GM12878 (cell line): ENCODE results near the gene NEURL3. TPM values are rescaled to one million over a fixed set of nuclear protein-coding genes. Genes with fewer than 3 reads are reported as not detected.

ENCODE experiments used
- BACH1 ChIP-seq: fragments of 450-650 bp; IDR thresholded peaks from 2 replicates; pipeline ENCODE4 v1.6.1; 2017; ENCODE audit warnings: mild to moderate bottlenecking, borderline replicate concordance
- CBX3 ChIP-seq: fragments of 200-600 bp; sonication (generic); IDR thresholded peaks from 2 replicates; pipeline ENCODE4 v1.6.1; 2016; ENCODE audit warnings: low read depth, borderline replicate concordance
- EP300 ChIP-seq, 2 experiments: fragments of 150-350 bp in 1 of 2; IDR thresholded peaks; 2 replicates each; pipeline ENCODE4 v1.6.1; 2011 to 2012; ENCODE audit warnings: low read depth in 2 of 2, low read length in 2 of 2, borderline replicate concordance in 1 of 2, improper control_type of control experiment in 1 of 2, inconsistent platforms in 1 of 2; ENCODE audit not compliant: control insufficient read depth in 1 of 2
- POLR2AphosphoS2 ChIP-seq: IDR thresholded peaks from 2 replicates; pipeline ENCODE4 v1.6.1; 2011; ENCODE audit warnings: low read depth, mild to moderate bottlenecking, low read length, improper control_type of control experiment, moderate library complexity
- RAD21 ChIP-seq: IDR thresholded peaks from 2 replicates; pipeline ENCODE4 v1.6.1; 2011; ENCODE audit warnings: mild to moderate bottlenecking, low read depth, low read length, moderate library complexity; ENCODE audit not compliant: insufficient read depth
- SRF ChIP-seq, 2 experiments: IDR thresholded peaks; 2 replicates each; pipeline ENCODE4 v1.6.1; 2011; ENCODE audit warnings: low read depth in 2 of 2, low read length in 2 of 2, mild to moderate bottlenecking in 1 of 2, moderate library complexity in 1 of 2
- STAT1 ChIP-seq: fragments of 450-650 bp; conservative IDR thresholded peaks from 2 replicates; pipeline ENCODE4 v1.6.1; 2014; ENCODE audit warnings: antibody characterized with exemption, mild to moderate bottlenecking
- STAT3 ChIP-seq: IDR thresholded peaks from 2 replicates; pipeline ENCODE4 v1.6.1; 2011; ENCODE audit warnings: low read depth, low read length, improper control_type of control experiment
- TCF12 ChIP-seq: IDR thresholded peaks from 2 replicates; pipeline ENCODE4 v1.6.1; 2011; ENCODE audit warnings: low read depth, mild to moderate bottlenecking, low read length
- polyA plus RNA-seq, 11 experiments: library from polyadenylated mRNA; depleted of rRNA in 4 of 11; unstranded in 6 of 11; stranded (reverse) in 5 of 11; fragments of >200 nt; fragmentation: Nextera tagmentation in 4 of 11; fragmentation: Illumina TruSeq in 1 of 11; extraction: Ambion mirVana in 4 of 11; extraction: Trizol in 1 of 11; gene quantifications; 1 replicate in 1 of 11; 2 replicates in 10 of 11; pipeline versions ENCODE4 v1.2.1 to v1.2.3, GENCODE V29; 2011 to 2016; ENCODE audit warnings: inconsistent platforms in 2 of 11, missing spikeins in 2 of 11, low read depth in 1 of 11
- total RNA-seq, 4 experiments: library from RNA; depleted of rRNA in 3 of 4; stranded (reverse); fragments of >200 nt in 3 of 4; fragmentation: Illumina TruSeq in 1 of 4; extraction: Trizol in 1 of 4; gene quantifications; 2 replicates each; pipeline versions ENCODE4 v1.2.1 to v1.2.3, GENCODE V29; 2013 to 2021
- TF ChIP-seq, protein P1 (sequence below): fragments of 450-650 bp; IDR thresholded peaks from 2 replicates; pipeline ENCODE4 v1.6.1; 2016; ENCODE audit warnings: mild to moderate bottlenecking
- TF ChIP-seq, protein P2 (sequence below): fragments of 450-650 bp; conservative IDR thresholded peaks from 2 replicates; pipeline ENCODE4 v1.6.1; 2017; ENCODE audit warnings: mild to moderate bottlenecking, moderate library complexity
- TF ChIP-seq, protein P3 (sequence below): fragments of 450-650 bp; IDR thresholded peaks from 2 replicates; pipeline ENCODE4 v1.6.1; 2017; ENCODE audit warnings: antibody characterized with exemption, mild to moderate bottlenecking, moderate library complexity
- TF ChIP-seq, protein P4 (sequence below): fragments of 450-650 bp; IDR thresholded peaks from 2 replicates; pipeline ENCODE4 v1.6.1; 2017; ENCODE audit warnings: mild to moderate bottlenecking, moderate library complexity
- TF ChIP-seq, protein P5 (sequence below): fragments of 450-650 bp; formaldehyde crosslinking; IDR thresholded peaks from 2 replicates; pipeline ENCODE4 v1.4.0; 2020; ENCODE audit warnings: mild to moderate bottlenecking, moderate library complexity

Gene NEURL3
- total and polyA plus RNA-seq, 10 of the 15 experiments (the other 5 are each of a cell fraction or from before 2014, with no cell fraction given), result 0.03 to 6.3 (median 0.47) TPM

DNA sequence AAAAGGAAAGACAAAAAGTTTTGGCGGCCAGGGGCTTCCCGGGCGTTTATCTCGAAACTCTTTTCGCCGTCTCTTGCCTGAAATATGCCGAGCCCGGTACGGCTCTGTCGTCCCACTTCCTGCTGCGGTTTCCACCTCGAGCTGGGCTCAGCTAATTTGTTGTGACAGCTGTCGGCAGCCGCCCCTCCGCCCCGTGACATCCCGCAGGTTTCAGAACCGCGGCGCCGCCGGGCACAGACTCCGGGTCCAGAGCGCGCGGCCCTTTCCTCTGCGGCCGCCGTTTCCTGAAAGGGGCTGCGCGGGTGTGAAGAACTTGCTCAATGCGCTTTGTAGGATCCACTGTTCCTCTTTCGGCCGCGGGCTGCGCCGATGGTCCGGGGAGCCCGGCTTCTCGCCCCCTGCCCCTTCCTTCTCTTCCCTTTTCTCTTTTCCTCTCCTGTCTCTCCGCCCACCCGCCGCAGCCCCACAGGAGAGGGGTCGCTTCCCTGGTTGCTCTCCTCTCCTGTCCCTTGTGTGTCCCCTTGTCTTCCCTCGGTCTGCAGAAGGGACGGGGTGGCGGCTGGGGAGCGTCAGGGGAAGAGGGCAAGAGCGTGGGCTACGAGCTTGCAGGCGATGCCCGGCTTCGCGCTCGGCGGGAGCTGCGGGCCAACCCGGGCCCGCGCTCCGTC lies 32.0 kb upstream of the NEURL3 start (continued):
- TF ChIP-seq CBX3 (no peak), BACH1 (peak; percentile 96), POLR2AphosphoS2 (no peak), STAT3 (no peak), RAD21 (no peak), TCF12 (peak; percentile 91), STAT1 (no peak), SRF (IDR thresholded peaks at IDR 0.05; ENCODE audit: low read depth in 2 of 2, low read length in 2 of 2) (no peak), EP300 (IDR thresholded peaks at IDR 0.05; ENCODE audit: borderline replicate concordance in 1 of 2, control insufficient read depth in 1 of 2, low read depth in 2 of 2, low read length in 2 of 2) (peak; percentile 53 to 70; a peak in 3 of 4 replicates)
- TF ChIP-seq, protein P1, sequence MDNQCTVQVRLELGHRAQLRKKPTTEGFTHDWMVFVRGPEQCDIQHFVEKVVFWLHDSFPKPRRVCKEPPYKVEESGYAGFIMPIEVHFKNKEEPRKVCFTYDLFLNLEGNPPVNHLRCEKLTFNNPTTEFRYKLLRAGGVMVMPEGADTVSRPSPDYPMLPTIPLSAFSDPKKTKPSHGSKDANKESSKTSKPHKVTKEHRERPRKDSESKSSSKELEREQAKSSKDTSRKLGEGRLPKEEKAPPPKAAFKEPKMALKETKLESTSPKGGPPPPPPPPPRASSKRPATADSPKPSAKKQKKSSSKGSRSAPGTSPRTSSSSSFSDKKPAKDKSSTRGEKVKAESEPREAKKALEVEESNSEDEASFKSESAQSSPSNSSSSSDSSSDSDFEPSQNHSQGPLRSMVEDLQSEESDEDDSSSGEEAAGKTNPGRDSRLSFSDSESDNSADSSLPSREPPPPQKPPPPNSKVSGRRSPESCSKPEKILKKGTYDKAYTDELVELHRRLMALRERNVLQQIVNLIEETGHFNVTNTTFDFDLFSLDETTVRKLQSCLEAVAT, result peak; percentile 87
- TF ChIP-seq, protein P2, sequence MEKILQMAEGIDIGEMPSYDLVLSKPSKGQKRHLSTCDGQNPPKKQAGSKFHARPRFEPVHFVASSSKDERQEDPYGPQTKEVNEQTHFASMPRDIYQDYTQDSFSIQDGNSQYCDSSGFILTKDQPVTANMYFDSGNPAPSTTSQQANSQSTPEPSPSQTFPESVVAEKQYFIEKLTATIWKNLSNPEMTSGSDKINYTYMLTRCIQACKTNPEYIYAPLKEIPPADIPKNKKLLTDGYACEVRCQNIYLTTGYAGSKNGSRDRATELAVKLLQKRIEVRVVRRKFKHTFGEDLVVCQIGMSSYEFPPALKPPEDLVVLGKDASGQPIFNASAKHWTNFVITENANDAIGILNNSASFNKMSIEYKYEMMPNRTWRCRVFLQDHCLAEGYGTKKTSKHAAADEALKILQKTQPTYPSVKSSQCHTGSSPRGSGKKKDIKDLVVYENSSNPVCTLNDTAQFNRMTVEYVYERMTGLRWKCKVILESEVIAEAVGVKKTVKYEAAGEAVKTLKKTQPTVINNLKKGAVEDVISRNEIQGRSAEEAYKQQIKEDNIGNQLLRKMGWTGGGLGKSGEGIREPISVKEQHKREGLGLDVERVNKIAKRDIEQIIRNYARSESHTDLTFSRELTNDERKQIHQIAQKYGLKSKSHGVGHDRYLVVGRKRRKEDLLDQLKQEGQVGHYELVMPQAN, result peak; percentile 59
- TF ChIP-seq, protein P3, sequence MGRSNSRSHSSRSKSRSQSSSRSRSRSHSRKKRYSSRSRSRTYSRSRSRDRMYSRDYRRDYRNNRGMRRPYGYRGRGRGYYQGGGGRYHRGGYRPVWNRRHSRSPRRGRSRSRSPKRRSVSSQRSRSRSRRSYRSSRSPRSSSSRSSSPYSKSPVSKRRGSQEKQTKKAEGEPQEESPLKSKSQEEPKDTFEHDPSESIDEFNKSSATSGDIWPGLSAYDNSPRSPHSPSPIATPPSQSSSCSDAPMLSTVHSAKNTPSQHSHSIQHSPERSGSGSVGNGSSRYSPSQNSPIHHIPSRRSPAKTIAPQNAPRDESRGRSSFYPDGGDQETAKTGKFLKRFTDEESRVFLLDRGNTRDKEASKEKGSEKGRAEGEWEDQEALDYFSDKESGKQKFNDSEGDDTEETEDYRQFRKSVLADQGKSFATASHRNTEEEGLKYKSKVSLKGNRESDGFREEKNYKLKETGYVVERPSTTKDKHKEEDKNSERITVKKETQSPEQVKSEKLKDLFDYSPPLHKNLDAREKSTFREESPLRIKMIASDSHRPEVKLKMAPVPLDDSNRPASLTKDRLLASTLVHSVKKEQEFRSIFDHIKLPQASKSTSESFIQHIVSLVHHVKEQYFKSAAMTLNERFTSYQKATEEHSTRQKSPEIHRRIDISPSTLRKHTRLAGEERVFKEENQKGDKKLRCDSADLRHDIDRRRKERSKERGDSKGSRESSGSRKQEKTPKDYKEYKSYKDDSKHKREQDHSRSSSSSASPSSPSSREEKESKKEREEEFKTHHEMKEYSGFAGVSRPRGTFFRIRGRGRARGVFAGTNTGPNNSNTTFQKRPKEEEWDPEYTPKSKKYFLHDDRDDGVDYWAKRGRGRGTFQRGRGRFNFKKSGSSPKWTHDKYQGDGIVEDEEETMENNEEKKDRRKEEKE, result no peak
- TF ChIP-seq, protein P4, sequence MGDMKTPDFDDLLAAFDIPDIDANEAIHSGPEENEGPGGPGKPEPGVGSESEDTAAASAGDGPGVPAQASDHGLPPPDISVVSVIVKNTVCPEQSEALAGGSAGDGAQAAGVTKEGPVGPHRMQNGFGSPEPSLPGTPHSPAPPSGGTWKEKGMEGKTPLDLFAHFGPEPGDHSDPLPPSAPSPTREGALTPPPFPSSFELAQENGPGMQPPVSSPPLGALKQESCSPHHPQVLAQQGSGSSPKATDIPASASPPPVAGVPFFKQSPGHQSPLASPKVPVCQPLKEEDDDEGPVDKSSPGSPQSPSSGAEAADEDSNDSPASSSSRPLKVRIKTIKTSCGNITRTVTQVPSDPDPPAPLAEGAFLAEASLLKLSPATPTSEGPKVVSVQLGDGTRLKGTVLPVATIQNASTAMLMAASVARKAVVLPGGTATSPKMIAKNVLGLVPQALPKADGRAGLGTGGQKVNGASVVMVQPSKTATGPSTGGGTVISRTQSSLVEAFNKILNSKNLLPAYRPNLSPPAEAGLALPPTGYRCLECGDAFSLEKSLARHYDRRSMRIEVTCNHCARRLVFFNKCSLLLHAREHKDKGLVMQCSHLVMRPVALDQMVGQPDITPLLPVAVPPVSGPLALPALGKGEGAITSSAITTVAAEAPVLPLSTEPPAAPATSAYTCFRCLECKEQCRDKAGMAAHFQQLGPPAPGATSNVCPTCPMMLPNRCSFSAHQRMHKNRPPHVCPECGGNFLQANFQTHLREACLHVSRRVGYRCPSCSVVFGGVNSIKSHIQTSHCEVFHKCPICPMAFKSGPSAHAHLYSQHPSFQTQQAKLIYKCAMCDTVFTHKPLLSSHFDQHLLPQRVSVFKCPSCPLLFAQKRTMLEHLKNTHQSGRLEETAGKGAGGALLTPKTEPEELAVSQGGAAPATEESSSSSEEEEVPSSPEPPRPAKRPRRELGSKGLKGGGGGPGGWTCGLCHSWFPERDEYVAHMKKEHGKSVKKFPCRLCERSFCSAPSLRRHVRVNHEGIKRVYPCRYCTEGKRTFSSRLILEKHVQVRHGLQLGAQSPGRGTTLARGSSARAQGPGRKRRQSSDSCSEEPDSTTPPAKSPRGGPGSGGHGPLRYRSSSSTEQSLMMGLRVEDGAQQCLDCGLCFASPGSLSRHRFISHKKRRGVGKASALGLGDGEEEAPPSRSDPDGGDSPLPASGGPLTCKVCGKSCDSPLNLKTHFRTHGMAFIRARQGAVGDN, result no peak
- TF ChIP-seq, protein P5, sequence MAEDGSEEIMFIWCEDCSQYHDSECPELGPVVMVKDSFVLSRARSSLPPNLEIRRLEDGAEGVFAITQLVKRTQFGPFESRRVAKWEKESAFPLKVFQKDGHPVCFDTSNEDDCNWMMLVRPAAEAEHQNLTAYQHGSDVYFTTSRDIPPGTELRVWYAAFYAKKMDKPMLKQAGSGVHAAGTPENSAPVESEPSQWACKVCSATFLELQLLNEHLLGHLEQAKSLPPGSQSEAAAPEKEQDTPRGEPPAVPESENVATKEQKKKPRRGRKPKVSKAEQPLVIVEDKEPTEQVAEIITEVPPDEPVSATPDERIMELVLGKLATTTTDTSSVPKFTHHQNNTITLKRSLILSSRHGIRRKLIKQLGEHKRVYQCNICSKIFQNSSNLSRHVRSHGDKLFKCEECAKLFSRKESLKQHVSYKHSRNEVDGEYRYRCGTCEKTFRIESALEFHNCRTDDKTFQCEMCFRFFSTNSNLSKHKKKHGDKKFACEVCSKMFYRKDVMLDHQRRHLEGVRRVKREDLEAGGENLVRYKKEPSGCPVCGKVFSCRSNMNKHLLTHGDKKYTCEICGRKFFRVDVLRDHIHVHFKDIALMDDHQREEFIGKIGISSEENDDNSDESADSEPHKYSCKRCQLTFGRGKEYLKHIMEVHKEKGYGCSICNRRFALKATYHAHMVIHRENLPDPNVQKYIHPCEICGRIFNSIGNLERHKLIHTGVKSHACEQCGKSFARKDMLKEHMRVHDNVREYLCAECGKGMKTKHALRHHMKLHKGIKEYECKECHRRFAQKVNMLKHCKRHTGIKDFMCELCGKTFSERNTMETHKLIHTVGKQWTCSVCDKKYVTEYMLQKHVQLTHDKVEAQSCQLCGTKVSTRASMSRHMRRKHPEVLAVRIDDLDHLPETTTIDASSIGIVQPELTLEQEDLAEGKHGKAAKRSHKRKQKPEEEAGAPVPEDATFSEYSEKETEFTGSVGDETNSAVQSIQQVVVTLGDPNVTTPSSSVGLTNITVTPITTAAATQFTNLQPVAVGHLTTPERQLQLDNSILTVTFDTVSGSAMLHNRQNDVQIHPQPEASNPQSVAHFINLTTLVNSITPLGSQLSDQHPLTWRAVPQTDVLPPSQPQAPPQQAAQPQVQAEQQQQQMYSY (CRISPR knock-in tag), result no peak
